ENCODE data around the gene SLC2A4RG. TPM values are rescaled to one million over a fixed set of nuclear protein-coding genes. Genes with fewer than 3 reads are reported as not detected.
"Not testable (repeated sequence)": the region's sequence is repeated elsewhere in the genome, so short reads cannot be mapped to it uniquely, and the experiment has no call there.

SLC2A4RG gene
- total and polyA plus RNA-seq, 2 of the 13 experiments (the other 11 are each of a cell fraction or from before 2014, with no cell fraction given) = 91.4 to 95.9 TPM

- H3K4me2 ChIP-seq (ENCODE audit: low read depth, low read length); H3K36me3 ChIP-seq (replicated peaks in 1 of 2; ENCODE audit: control insufficient read depth in 1 of 2, insufficient read depth in 2 of 2, low read length in 2 of 2); POLR2A ChIA-PET; H3K79me2 ChIP-seq (ENCODE audit: insufficient read depth, low read length); H2AFZ ChIP-seq (ENCODE audit: low read length); BruUV-seq (replicated peaks); H3K9ac ChIP-seq (ENCODE audit: insufficient read depth, low read depth, low read length); CTCF ChIA-PET (ENCODE audit: low intra/inter-chr PET ratio, low total read pairs); H3K4me3 ChIP-seq (replicated peaks in 1 of 3; ENCODE audit: insufficient read depth in 1 of 3, low read depth in 2 of 3, low read length in 3 of 3); ATAC-seq; H4K20me1 ChIP-seq (ENCODE audit: insufficient read depth, low read length); H3K9me3 ChIP-seq (ENCODE audit: low read length); H3K27me3 ChIP-seq (ENCODE audit: control insufficient read depth in 1 of 2, insufficient read depth in 2 of 2, low read length in 2 of 2); DNase-seq (ENCODE audit: low spot score); FAIRE-seq; intact Hi-C loops (cut with micrococcal nuclease; ENCODE audit: unreplicated experiment); H3K27ac ChIP-seq (ENCODE audit: extremely low read length, insufficient read depth, low read length); in situ Hi-C loops (cut with HindIII; ENCODE audit: extremely low pct_ligation_motif_present, low pct_unique_long_range_greater_than_20kb): not testable (repeated sequence)
- TF ChIP-seq ZNF253 (CRISPR knock-in tag; IDR thresholded peaks at IDR 0.05; ENCODE audit: borderline replicate concordance) = 0 out of 2 replicates have a peak, but pooled peaks have one; percentile 37
- H3K4me1 ChIP-seq (ENCODE audit: insufficient read depth, low read length) = peaks cover 26% of the 10 kb centered on the region
- WGBS (ENCODE audit: low lambda C conversion rate) = 93% methylated on average over 23 of the region's 23 CpGs
These were observed 37.3 kb downstream of the SLC2A4RG start for GRCh38 chr20:63776875-63777274.

DNA sequence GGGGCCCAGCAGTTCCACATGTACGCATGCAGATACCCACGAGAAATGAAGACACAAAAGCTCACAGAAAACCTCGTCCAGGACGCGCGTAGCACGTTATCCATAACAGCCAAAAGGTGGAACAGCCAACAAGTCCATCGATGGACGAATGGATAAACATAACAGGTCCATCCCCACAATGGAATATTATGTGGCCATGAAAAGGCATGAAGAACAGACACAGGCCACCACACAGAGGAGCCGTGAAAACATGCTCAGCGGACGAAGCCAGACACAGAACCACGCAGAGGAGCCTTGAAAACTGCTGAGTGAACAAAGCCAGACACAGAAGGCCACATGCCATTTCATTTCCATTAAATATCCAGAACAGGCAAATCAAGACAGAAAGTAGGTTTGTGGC is 38.0 kb downstream of the SLC2A4RG start:
- ATAC-seq (no peak), DNase-seq (ENCODE audit: low spot score) (no peak), FAIRE-seq (no peak)
- Histone ChIP-seq H3K79me2 (ENCODE audit: insufficient read depth, low read length) (no peaks in the 10 kb centered on the region), H4K20me1 (ENCODE audit: insufficient read depth, low read length) (no peaks in the 10 kb centered on the region), H3K27me3 (ENCODE audit: control insufficient read depth in 1 of 2, insufficient read depth in 2 of 2, low read length in 2 of 2) (no peaks in the 10 kb centered on the region), H3K9me3 (ENCODE audit: low read length) (no peaks in the 10 kb centered on the region), H3K4me3 (replicated peaks in 1 of 3; ENCODE audit: insufficient read depth in 1 of 3, low read depth in 2 of 3, low read length in 3 of 3) (no peak overlapping the region), H3K4me1 (ENCODE audit: insufficient read depth, low read length) (peaks cover 25% of the 10 kb centered on the region), H2AFZ (ENCODE audit: low read length) (no peak overlapping the region), H3K9ac (ENCODE audit: insufficient read depth, low read depth, low read length) (no peak overlapping the region), H3K36me3 (replicated peaks in 1 of 2; ENCODE audit: control insufficient read depth in 1 of 2, insufficient read depth in 2 of 2, low read length in 2 of 2) (no peaks in the 10 kb centered on the region), H3K4me2 (ENCODE audit: low read depth, low read length) (no peak overlapping the region), H3K27ac (ENCODE audit: extremely low read length, insufficient read depth, low read length) (no peak overlapping the region)
- ChIA-PET CTCF (ENCODE audit: low intra/inter-chr PET ratio, low total read pairs) (no interaction called here), POLR2A (no interaction called here)
- in situ Hi-C loops (cut with HindIII; ENCODE audit: extremely low pct_ligation_motif_present, low pct_unique_long_range_greater_than_20kb) = no loop called here
- BruUV-seq (replicated peaks) = no TSS peak
- 91% methylated on average over 13 of the region's 13 CpGs for WGBS (ENCODE audit: low lambda C conversion rate)
- intact Hi-C loops (cut with micrococcal nuclease; ENCODE audit: unreplicated experiment) = no loop called here
- TF ChIP-seq ZMYM3 (CRISPR knock-in tag; IDR thresholded peaks at IDR 0.05) (peak; percentile 57; the same call in 1 of the 2 replicates), ZNF781 (CRISPR knock-in tag; IDR thresholded peaks at IDR 0.05; ENCODE audit: borderline replicate concordance, not compliant biosample characterization) (no peak)
- TF ChIP-seq, protein P1, sequence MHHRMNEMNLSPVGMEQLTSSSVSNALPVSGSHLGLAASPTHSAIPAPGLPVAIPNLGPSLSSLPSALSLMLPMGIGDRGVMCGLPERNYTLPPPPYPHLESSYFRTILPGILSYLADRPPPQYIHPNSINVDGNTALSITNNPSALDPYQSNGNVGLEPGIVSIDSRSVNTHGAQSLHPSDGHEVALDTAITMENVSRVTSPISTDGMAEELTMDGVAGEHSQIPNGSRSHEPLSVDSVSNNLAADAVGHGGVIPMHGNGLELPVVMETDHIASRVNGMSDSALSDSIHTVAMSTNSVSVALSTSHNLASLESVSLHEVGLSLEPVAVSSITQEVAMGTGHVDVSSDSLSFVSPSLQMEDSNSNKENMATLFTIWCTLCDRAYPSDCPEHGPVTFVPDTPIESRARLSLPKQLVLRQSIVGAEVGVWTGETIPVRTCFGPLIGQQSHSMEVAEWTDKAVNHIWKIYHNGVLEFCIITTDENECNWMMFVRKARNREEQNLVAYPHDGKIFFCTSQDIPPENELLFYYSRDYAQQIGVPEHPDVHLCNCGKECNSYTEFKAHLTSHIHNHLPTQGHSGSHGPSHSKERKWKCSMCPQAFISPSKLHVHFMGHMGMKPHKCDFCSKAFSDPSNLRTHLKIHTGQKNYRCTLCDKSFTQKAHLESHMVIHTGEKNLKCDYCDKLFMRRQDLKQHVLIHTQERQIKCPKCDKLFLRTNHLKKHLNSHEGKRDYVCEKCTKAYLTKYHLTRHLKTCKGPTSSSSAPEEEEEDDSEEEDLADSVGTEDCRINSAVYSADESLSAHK (CRISPR knock-in tag; IDR thresholded peaks at IDR 0.05; ENCODE audit: borderline replicate concordance) = no peak
- TF ChIP-seq, protein P2, sequence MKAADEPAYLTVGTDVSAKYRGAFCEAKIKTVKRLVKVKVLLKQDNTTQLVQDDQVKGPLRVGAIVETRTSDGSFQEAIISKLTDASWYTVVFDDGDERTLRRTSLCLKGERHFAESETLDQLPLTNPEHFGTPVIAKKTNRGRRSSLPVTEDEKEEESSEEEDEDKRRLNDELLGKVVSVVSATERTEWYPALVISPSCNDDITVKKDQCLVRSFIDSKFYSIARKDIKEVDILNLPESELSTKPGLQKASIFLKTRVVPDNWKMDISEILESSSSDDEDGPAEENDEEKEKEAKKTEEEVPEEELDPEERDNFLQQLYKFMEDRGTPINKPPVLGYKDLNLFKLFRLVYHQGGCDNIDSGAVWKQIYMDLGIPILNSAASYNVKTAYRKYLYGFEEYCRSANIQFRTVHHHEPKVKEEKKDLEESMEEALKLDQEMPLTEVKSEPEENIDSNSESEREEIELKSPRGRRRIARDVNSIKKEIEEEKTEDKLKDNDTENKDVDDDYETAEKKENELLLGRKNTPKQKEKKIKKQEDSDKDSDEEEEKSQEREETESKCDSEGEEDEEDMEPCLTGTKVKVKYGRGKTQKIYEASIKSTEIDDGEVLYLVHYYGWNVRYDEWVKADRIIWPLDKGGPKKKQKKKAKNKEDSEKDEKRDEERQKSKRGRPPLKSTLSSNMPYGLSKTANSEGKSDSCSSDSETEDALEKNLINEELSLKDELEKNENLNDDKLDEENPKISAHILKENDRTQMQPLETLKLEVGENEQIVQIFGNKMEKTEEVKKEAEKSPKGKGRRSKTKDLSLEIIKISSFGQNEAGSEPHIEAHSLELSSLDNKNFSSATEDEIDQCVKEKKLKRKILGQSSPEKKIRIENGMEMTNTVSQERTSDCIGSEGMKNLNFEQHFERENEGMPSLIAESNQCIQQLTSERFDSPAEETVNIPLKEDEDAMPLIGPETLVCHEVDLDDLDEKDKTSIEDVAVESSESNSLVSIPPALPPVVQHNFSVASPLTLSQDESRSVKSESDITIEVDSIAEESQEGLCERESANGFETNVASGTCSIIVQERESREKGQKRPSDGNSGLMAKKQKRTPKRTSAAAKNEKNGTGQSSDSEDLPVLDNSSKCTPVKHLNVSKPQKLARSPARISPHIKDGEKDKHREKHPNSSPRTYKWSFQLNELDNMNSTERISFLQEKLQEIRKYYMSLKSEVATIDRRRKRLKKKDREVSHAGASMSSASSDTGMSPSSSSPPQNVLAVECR (CRISPR knock-in tag; IDR thresholded peaks at IDR 0.05; ENCODE audit: borderline replicate concordance) = no peak

All from HepG2 (cell line).